HG02678 (cell line): ENCODE measurements around the gene S1PR5.
"Not testable (repeated sequence)": the region's sequence is repeated elsewhere in the genome, so short reads cannot be mapped to it uniquely, and the experiment has no call there.

Experiments used
- ATAC-seq: cut with Tn5 transposase; IDR thresholded peaks from one replicate; pipeline ENCODE4 v1.9.1; 2021; ENCODE audit warnings: mild to moderate bottlenecking, moderate library complexity; ENCODE audit not compliant: unreplicated experiment

The S1PR5 gene

DNA sequence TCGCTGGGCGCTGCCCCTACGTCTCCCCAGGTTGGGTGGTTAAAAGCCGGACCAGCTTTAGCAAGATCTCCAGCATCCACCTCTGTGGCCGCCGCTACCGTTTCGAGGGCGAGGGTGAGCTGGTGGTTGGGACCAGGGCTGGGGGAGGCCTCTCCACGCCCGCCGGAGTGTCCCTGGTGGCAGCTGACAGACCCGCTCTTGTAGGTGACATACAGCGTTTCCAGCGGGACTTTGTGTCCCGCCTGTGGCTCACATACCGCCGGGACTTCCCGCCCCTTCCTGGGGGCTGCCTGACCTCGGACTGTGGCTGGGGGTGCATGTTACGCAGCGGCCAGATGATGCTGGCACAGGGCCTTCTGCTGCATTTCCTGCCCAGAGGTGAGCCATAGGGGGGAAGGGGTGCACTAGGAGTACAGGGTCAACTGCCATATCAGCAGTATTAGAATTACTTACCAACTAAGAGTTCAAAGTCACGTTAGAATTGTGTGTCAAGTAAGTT lies 27.6 kb upstream of the S1PR5 start:
- no peak for ATAC-seq

DNA sequence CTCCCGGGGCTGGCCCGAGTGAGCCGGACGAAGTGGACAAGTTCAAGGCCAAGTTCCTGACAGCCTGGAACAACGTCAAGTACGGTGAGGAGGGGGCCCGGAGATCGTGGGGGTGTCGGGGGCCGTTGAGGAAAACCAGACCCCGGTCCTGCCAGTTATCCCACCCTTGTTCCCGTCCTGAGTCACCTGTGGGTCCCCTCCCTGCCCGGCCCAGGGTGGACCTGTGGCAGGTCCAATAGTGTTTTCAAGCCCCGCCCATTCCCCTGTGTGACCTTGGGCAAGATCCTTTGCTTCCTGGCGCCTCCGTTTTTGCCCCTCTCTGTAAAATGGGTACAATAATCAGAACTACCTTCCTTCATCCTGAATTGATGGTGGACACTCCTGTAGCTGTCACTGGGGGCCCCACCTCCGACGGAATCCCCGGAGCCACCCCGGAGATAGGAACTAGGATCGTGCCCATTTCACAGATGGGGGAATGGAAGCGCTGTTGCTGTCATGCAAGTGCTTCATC lies 27.1 kb upstream of the S1PR5 start:
- ATAC-seq: no peak

DNA sequence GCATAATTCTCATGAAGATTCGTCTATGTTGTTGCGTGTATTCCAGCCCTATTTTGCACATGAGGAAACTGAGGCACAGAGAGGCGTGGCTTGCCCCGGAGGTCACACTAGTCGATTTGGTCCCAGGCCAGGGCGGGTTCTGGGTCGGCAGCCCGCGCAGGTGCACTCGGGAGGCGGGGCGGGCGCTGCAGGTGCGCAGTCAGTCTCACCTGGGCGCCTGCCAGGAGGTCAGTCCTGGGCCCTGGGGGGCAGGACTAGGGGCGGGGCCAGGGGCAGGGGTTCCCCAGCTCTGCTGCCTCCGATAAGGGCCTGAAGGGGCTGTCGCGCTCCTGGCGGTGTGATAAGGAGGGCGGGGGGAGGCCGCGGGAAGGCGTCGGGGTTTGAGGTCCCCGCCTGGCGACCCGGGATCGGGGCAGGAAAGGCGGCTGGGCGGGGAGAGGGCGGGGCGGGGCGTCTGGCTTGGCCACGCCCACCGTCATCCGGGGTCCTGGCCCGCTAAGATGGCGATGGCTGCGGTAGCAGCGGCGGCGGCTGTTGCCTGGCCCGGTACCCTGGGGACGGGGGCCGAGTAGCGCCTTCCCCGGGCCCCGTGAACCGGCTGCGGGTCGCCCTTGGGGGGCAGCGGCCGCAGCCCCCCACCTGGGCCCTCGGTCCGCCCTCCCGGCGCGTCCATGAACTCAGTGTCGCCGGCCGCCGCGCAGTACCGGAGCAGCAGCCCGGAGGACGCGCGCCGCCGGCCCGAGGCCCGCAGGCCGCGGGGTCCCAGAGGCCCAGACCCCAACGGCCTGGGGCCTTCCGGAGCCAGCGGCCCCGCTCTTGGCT lies 26.4 kb upstream of the S1PR5 start, which contains the start of gene ATG4D:
Gene ATG4D (plus strand): TSS at position 485 of the 822 bp plus-strand sequence. CDS start 187 bp downstream, at position 672.
- peak; percentile 75 for ATAC-seq

DNA sequence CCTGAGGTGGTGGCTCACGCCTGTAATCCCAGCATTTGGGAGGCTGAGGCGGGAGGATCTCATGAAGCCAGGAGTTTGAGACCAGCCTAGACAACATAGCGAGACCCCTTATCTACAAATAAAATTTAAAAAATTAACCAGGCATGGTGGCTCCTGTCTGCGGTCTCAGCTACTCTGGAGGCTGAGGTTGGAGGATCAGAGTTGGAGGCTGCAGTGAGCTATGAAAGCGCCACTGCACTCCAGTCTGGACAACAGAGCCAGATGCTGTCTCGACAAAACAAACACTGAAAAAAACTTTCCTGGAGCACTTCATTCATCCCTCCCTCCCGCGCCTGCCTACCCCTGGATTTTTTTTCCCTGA lies 25.8 kb upstream of the S1PR5 start:
- ATAC-seq: no peak

DNA sequence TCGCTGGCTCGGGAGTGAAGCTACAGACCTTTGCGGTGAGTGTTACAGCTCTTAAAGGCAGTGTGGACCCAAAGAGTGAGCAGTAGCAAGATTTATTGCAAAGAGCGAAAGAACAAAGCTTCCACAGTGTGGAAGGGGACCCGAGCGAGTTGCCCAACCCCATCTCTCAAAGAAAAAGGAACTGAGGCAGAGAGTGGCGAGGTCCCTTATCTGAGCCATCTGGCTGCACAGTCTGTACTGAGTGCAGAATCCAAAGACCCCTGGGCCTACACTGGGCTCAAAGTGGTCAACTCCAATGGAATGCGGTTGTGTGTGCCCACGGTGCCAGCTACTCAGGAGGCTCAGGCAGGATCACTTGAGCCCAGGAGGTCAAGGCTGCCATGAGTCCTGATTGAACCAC lies 21.8 kb upstream of the S1PR5 start:
- not testable (repeated sequence) for ATAC-seq

DNA sequence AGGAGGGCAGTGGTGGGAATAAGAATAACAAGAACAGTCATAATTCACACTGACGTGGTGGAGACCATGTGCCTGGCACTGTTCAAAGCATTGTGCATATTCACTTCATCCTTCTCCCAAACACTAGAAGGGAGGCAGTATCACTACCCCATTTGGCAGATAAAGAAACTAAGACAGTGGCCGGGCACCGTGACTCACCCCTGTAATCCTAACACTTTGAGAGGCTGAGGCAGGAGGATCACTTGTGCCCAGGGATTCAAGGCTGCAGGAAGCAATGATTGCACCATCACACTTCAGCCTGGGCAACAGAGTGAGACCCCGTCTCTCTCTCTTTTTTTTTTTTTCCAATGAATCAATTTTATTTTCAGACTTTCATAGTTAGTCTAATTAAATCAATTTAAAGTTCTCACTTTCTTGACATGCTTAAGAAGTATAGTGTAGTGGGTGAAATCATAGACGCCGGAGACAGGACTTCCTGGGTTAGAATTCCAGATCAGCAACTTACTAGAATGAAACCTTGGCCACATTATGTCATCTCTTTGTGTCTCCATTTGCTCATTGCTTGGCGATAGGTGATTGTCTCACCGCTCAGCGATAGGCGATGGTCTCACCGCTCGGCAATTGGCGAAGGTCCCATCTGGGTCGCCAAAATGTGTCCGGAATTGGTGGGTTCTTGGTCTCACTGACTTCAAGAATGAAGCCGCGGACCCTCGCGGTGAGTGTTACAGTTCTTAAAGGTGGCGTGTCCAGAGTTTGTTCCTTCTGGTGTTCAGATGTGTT lies 21.1 kb upstream of the S1PR5 start:
- no peak for ATAC-seq

DNA sequence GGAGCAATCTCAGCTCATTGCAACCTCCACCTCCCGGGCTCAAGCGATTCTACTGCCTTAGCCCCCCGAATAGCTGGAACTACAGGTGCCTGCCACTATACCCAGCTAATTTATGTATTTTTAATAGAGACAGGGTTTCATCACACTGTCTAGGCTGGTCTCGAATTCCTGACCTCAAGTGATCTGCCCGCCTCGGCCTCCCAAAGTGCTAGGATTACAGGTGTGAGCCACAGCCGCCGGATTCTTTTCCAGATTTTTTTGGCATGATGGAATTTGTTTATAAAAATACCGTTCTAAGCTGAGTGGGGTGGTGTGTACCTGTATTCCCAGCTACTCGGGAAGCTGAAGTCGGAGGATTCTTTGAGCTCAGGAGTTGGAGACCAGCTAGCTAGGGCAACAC lies 20.4 kb upstream of the S1PR5 start:
- no peak for ATAC-seq

DNA sequence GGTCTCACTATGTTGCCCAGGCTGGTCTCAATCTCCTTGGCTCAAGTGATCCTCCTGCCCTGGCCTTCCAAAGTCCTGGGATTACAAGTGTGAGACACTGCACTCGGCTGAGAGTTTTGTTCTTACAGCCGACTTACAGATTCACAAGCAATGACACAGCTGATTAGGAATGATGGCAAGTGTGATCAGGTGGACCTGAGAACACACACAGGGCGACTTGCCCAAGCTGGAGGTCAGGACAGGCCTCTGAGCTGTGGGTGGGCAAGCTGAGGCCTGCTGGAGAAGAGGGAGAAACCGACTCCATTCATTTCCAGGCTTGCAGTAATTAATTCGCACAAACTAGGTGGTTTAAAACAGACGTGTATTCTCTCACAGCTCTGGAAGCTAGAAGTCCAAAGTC lies 18.4 kb upstream of the S1PR5 start:
- ATAC-seq: no peak

DNA sequence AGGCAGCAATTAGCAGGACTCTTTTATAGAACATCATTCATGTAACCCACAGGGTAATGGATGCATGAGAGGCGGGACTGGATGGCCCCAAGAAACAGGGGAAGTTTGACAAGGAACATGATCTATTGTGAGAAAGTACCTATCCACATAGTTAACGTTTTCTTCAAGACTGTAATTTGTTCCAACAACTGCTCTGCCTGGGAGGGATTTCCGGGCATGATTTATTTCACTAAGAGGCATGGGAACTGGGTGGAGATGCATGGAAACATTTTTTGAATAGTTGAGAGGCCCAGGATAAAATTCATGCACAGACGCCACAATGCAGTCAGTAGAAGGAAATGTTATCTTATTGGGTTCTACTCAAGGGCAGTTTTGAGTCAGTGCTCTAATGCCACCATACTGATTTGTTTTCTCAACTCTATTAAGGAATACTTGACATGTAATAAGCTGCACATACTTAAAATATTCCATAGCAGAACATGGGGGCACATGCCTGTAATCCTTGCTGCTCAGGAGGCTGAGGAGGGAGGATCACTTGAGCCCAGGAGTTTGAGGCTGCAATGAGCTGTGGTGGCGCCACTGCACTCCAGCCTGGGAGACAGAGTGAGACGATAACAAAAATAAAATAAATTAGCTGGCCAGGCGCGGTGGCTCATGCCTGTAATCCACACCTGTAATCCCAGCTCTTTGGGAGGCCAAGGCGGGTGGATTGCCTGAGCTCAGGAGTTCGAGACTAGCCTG lies 16.6 kb upstream of the S1PR5 start:
- no peak for ATAC-seq

DNA sequence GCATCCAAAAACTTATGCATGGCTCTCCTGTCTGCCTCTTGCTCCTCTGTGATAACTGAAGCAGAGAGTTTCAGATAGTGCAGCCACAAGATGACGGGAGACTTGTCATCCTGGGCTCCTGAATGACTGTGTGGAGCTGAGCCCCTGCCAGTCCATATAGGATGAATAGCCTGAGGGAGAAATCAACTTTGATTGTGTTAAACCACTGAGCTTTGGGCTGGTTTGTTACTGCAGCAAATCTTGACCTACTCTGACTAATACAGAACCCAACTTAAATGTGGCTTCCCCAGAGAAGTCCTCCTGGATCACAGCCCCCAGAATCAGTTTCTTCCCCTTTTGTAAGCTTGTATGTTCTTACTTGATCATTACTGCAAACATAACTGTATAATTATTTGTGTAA lies 15.2 kb upstream of the S1PR5 start:
- no peak for ATAC-seq

DNA sequence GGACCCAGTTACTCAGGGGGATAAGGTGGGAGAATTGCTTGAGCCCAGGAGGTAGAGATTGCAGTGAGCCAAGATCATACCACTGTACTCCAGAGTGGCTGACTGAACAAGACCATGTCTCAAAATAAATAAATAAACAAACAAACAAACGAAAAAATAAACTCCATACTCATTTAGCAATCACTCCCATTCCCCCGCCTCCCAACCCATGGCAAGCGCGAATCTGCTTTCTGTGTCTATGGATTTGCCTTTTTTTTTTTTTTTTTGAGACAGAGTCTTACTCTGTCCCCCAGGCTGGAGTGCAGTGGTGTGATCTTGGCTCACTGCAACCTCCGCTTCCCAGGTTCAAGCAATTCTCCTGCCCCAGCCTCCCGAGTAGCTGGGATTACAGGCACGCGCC lies 9.6 kb upstream of the S1PR5 start:
- not testable (repeated sequence) for ATAC-seq

DNA sequence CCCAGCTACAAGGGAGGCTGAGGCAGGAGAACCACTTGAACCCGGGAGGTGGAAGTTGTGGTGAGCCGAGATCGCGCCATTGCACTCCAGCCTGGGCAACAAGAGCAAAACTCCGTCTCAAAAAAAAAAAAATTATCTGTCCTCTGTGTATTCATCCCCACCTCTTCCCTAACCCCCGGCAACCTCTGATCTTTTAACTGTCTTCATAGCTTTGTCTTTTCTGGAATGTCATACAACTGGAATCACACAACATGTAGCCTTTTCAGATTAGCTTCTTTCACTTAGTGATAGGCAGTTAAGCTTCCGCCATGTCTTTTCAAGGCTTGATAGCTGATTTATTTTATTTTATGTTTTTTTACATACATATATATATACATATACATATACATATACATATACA lies 8.4 kb upstream of the S1PR5 start:
- ATAC-seq: no peak

DNA sequence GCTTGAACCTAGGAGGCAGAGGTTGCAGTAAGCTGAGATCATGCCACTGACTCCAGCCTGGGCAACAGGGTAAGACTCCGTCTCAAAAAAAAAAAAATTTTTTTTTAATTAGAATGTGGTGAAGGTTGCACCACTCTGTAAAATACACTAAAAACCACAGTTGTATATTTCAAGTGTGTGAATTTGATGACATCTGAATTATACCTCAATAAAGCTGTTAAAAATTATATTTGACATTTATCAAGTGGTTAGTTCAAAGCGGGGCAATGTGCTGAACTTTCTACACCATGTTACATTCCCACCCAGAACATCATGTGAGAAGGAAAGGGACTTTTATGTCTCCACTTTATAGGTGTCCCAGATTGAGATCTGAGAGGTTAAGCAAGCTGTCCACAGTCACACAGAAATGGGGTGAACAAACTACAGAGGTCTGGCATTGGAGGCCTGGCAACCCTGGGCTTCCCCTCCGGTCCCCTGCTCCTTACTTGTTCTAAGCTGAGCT lies 5.9 kb upstream of the S1PR5 start:
- no peak for ATAC-seq

DNA sequence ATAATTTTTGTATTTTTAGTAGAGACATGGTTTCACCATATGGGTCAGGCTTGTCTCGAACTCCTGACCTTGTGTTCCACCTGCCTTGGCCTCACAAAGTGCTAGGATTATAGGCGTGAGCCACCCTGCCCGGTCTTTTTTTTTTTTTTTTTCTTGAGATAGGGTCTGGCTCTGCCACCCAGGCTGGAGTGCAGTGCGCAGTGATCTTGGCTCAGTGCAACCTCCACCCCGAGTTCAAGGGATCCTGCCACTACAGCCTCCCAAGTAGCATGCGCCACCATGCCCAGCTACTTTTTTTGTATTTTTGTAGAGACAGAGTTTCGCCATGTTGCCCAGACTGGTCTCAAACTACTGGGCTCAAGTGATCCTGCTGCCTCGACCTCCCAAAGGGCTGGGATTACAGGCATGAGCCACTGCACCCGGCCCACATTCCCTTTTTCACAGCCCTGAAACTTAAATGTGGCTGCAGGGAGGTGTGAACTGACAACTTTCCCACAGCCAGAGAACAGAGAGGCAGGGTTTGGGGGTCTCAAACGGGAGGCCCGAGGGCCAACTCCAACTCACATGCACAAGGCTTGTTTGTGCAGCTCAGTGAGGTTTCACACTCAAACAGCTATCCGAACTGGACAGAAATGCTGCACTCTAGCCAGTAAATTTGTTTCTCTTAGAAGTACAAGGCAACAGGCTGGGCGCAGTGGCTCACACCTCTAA lies 4.4 kb upstream of the S1PR5 start:
- ATAC-seq: no peak

DNA sequence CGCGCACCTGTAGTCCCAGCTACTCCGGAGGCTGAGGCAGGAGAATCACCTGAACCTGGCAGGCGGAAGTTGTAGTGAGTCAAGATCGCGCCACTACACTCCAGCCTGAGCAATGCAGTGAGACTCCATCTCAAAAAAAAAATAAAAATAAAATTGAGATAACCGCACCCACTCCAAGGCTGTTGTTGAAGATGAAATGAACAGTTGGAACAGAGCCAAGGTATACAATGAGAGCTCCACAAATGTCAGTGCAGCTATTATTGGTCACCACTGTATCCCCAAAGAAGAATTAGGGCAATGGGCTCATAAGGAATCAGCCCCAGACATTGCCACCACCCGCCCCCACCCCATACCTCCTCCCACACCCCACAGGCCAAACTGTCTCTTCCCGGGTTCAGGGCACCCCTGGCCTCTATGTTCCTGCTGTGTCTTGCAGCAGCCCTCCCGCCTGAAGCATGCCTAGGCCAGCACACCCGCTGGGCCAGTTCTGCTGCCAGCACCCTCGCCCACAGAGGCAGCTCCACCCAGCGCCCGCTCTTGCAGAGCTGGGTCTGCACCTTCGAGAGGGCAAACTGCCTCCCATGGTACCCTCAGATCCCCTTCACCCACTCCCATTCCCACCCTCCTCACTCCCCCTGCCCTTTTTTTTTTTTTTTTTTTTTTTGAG lies 3.5 kb upstream of the S1PR5 start:
- no peak for ATAC-seq

DNA sequence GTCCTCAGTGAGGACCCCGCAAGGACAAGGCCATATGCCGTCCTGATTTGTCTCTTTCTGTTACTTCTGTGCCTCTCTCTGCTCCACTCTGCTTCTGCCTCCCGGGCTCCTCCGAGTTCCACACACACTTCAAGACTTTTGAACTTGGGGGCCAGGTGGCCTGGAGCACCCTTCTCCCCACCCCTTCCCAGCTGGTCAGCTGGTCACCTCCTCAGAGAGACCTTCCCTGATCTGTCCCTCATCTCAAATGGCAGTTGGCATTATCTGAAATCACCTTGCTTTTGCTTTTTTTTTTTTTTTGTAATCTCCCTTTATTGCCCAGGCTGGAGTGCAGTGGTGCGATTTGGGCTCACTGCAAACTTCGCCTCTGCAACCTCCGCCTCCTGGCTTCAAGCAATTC lies 2.2 kb upstream of the S1PR5 start:
- no peak for ATAC-seq

DNA sequence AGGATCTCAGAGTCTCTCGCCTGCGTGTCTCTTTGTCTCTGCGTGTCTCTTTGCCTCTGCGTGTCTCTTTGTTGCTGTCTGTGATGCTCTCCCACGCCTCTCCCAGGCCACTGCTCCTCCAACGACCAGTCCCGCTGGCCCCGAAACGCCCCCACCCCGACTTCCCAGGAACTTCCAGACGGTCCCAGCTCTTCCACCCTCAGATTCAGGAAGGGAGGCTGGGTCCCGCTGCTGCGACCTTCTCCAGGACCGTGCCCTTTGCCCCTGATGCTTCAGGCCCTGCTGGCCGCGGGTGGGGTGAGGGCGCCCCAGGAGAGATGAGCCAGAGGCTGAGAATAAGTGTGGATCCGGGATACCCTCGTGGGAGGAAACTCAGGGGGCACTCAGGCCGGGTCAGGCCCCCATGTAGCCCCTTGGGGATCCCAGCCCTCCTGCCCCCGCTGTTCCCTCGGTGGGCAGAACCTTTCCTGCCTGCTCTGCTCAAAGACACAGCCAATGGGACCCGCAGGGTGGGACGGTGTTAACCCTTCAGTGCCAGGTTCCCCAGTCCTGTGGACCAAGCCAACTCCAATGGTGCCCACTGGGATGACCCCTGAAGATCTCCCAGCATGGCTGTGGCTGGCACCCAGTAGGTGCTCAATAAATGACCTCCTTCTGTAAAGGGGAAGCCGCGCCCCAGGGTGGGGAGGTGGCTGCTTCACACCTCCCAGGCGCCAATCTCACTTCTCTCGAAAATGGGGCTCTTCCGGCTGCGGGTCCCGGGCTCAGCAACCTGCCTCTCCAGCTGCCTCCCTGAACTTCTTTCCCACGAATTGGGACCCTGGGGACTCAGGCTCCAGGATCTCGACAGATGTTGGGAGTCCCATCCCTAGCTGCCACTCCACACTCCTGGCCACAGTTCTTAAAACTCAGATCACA lies 1.5 kb upstream of the S1PR5 start:
- no peak for ATAC-seq

DNA sequence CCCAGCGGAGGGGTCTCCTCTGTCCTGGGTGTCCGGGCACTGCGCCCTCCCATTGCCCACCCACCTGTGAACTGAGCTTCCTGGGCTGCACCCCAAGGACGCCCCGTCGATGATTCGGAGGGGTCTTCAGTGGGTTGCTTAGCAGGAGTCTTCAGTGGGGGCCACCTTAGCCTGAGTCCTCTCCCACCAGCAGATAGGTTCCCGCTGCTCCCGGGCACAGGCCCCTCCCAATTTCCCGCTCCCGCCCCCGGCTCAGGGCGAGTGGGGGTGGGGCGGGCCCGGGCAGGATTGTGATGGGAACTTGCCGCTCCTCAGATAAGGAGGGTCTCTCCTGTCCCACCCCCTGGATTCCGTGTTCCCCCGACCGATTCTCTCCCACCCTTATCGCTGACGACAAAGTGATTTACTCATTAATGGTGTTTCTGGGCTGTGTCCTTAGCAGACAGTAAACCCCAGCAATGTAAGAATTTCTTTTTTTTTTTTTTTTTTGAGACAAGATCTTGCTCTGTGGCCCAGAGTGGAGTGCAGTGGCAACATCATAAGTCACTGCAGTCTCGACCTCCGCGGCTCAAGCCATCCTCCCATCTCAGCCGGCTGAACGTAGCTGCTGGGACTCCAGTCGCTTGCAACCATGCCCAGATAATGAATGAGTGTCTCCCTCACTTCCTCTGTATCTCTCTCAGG lies 655 bp upstream of the S1PR5 start:
- ATAC-seq: no peak
